HepG2 (cell line): ENCODE results near the gene TMEM269. TPM values are rescaled to one million over a fixed set of nuclear protein-coding genes. Genes with fewer than 3 reads are reported as not detected.

ENCODE experiments used
- ATF4 ChIP-seq, 2 experiments: fragments of 450-650 bp in 1 of 2; sonication (generic) in 1 of 2; formaldehyde crosslinking; IDR thresholded peaks; 2 replicates each; pipeline versions ENCODE4 v1.5.0 to v1.8.0; 2020 to 2022; ENCODE audit warnings: mild to moderate bottlenecking in 1 of 2, missing genetic modification reagents in 1 of 2
- CEBPG ChIP-seq: IDR thresholded peaks from 2 replicates; pipeline ENCODE4 v1.6.1; 2016
- DMAP1 ChIP-seq: IDR thresholded peaks from 2 replicates; pipeline ENCODE4 v1.6.1; 2016
- DNMT1 ChIP-seq: sonication (generic); formaldehyde crosslinking; IDR thresholded peaks from 2 replicates; pipeline ENCODE4 v1.5.1; 2020; ENCODE audit warnings: mild to moderate bottlenecking, missing genetic modification reagents
- FOXP4 ChIP-seq: sonication (generic); formaldehyde crosslinking; IDR thresholded peaks from 2 replicates; pipeline ENCODE4 v1.4.0; 2020; ENCODE audit warnings: missing genetic modification reagents
- KDM5B ChIP-seq: sonication (generic); formaldehyde crosslinking; IDR thresholded peaks from 2 replicates; pipeline ENCODE4 v1.4.0; 2020; ENCODE audit warnings: missing genetic modification reagents, mild to moderate bottlenecking, borderline replicate concordance
- MIER2 ChIP-seq: IDR thresholded peaks from 2 replicates; pipeline ENCODE4 v1.6.1; 2016; ENCODE audit warnings: missing biosample characterization, missing genetic modification reagents
- NFIC ChIP-seq: IDR thresholded peaks from 2 replicates; pipeline ENCODE4 v1.6.1; 2012; ENCODE audit warnings: mild to moderate bottlenecking, low read length, inconsistent platforms
- NPAS2 ChIP-seq: sonication (generic); formaldehyde crosslinking; IDR thresholded peaks from 2 replicates; pipeline ENCODE4 v1.8.0; 2022; ENCODE audit warnings: mild to moderate bottlenecking, missing genetic modification reagents, borderline replicate concordance
- NR2C2 ChIP-seq: sonication (generic); formaldehyde crosslinking; IDR thresholded peaks from 2 replicates; pipeline ENCODE4 v1.4.0; 2020; ENCODE audit warnings: missing genetic modification reagents, mild to moderate bottlenecking, moderate library complexity, borderline replicate concordance
- PLRG1 ChIP-seq: fragments of 450-650 bp; conservative IDR thresholded peaks from 2 replicates; pipeline ENCODE4 v1.6.1; 2016
- PREB ChIP-seq: sonication (generic); formaldehyde crosslinking; IDR thresholded peaks from 2 replicates; pipeline ENCODE4 v1.4.0; 2020; ENCODE audit warnings: missing genetic modification reagents
- SKIL ChIP-seq: sonication (generic); formaldehyde crosslinking; IDR thresholded peaks from 2 replicates; pipeline ENCODE4 v1.8.0; 2022; ENCODE audit warnings: missing genetic modification reagents, mild to moderate bottlenecking, moderate library complexity, borderline replicate concordance
- SP140L ChIP-seq: sonication (generic); formaldehyde crosslinking; IDR thresholded peaks from 2 replicates; pipeline ENCODE4 v1.4.0; 2020; ENCODE audit warnings: missing genetic modification reagents, borderline replicate concordance
- ZBTB21 ChIP-seq: sonication (generic); formaldehyde crosslinking; IDR thresholded peaks from 2 replicates; pipeline ENCODE4 v1.4.0; 2020; ENCODE audit warnings: missing genetic modification reagents
- ZNF280B ChIP-seq: sonication (generic); formaldehyde crosslinking; IDR thresholded peaks from 2 replicates; pipeline ENCODE4 v1.5.0; 2020; ENCODE audit warnings: missing genetic modification reagents, mild to moderate bottlenecking, borderline replicate concordance
- ZNF773 ChIP-seq: sonication (generic); formaldehyde crosslinking; IDR thresholded peaks from 2 replicates; pipeline ENCODE4 v1.4.0; 2020; ENCODE audit warnings: missing genetic modification reagents, borderline replicate concordance
- ZNF850 ChIP-seq: sonication (generic); formaldehyde crosslinking; conservative IDR thresholded peaks from 2 replicates; pipeline ENCODE4 v1.9.0; 2021; ENCODE audit warnings: mild to moderate bottlenecking, missing genetic modification reagents
- polyA plus RNA-seq, 8 experiments: library from polyadenylated mRNA; depleted of rRNA in 3 of 8; stranded (reverse) in 7 of 8; unstranded in 1 of 8; fragments of >200 nt; fragmentation: Illumina TruSeq in 4 of 8; extraction: Trizol in 4 of 8; gene quantifications; 2 replicates each; pipeline versions ENCODE4 v1.2.1 to v1.2.3, GENCODE V29; 2011 to 2016; ENCODE audit warnings: low read depth in 4 of 8, missing spikeins in 1 of 8, mixed read lengths in 1 of 8; ENCODE audit not compliant: insufficient read depth in 1 of 8
- total RNA-seq, 5 experiments: library from RNA; depleted of rRNA; stranded (reverse); fragments of >200 nt; fragmentation: Illumina TruSeq; extraction: Trizol; gene quantifications; 2 replicates each; pipeline ENCODE4 v1.2.3, GENCODE V29; 2016; ENCODE audit warnings: low read depth in 1 of 5

TMEM269 gene
- total and polyA plus RNA-seq, 2 of the 13 experiments (the other 11 are each of a cell fraction or from before 2014, with no cell fraction given), result 0.15 to 0.21 TPM

- TF ChIP-seq PREB, result 0 out of 2 replicates have a peak, but pooled peaks have one; percentile 79
- TF ChIP-seq FOXP4 (CRISPR knock-in tag), result peak; percentile 10; the same call in 1 of the 2 replicates
- TF ChIP-seq ATF4 (CRISPR knock-in tag; IDR thresholded peaks at IDR 0.05), result no peak
- TF ChIP-seq SKIL, result no peak
- no peak; the same call in 1 of the 2 replicates for TF ChIP-seq SP140L (CRISPR knock-in tag)
- TF ChIP-seq ZNF280B (CRISPR knock-in tag), result 0 out of 2 replicates have a peak, but pooled peaks have one; percentile 19
- no peak; the same call in 1 of the 2 replicates for TF ChIP-seq NR2C2 (CRISPR knock-in tag)
- TF ChIP-seq CEBPG (CRISPR knock-in tag), result no peak
- TF ChIP-seq DNMT1 (CRISPR knock-in tag), result no peak
- TF ChIP-seq ZBTB21 (CRISPR knock-in tag), result no peak
- TF ChIP-seq ZNF773 (CRISPR knock-in tag), result no peak; the same call in 1 of the 2 replicates
- no peak for TF ChIP-seq ZNF850
- no peak for TF ChIP-seq NFIC
- TF ChIP-seq MIER2 (CRISPR knock-in tag), result no peak
- peak; percentile 67; the same call in 1 of the 2 replicates for TF ChIP-seq KDM5B (CRISPR knock-in tag)
- TF ChIP-seq PLRG1, result no peak
- TF ChIP-seq NPAS2 (CRISPR knock-in tag), result no peak
- TF ChIP-seq DMAP1, result peak; percentile 68; the same call in 1 of the 2 replicates
Observed at GRCh38 chr1:42766741-42767509, 17.9 kb upstream of the TMEM269 start, which contains the start of the genes C1orf50 and P3H1 (continued).
